BJ (cell line): ENCODE data around the gene TMOD2. TPM values are rescaled to one million over a fixed set of nuclear protein-coding genes. Genes with fewer than 3 reads are reported as not detected.

Experiments
- CTCF ChIA-PET: fragments of 350-600 bp; formaldehyde crosslinking; extraction: SDS; loops from one replicate; lab custom pipeline; 2021; ENCODE audit warnings: antibody characterized with exemption, inconsistent platforms; lab: Yijun Ruan, JAX
- POLR2A ChIA-PET: fragments of 300-600 bp; sonication (Branson Sonifier 250); formaldehyde crosslinking; extraction: SDS; loops from one replicate; lab custom pipeline; 2021; ENCODE audit warnings: antibody characterized with exemption; lab: Charles Lee
- DNase-seq: peaks from one replicate; pipeline ENCODE4 v3.0.0-alpha.2; 2011; ENCODE audit warnings: low read depth
- H3K27me3 ChIP-seq: 2 replicates; pipeline ENCODE4 v1.6.0; 2011; ENCODE audit warnings: low read length; ENCODE audit not compliant: control insufficient read depth, insufficient read depth
- H3K36me3 ChIP-seq: 2 replicates; pipeline ENCODE4 v1.5.1; 2011; ENCODE audit warnings: low read length; ENCODE audit not compliant: control insufficient read depth, insufficient read depth
- H3K4me3 ChIP-seq: 2 replicates; pipeline ENCODE4 v1.5.1; 2011; ENCODE audit warnings: low read depth, mild to moderate bottlenecking, control low read depth, low read length
- CTCF ChIP-seq: IDR thresholded peaks from 2 replicates; pipeline ENCODE4 v1.5.1; 2011; ENCODE audit warnings: low read depth, mild to moderate bottlenecking, control low read depth, inconsistent platforms, low read length, moderate library complexity; ENCODE audit not compliant: insufficient read depth
- polyA plus RNA-seq: library from polyadenylated mRNA; depleted of rRNA; stranded (reverse); fragments of >200 nt; gene quantifications from 2 replicates; pipeline ENCODE4 v1.2.3, GENCODE V29; 2011

TMOD2 gene
- polyA plus RNA-seq, 1 experiment = 1.1 TPM

GRCh38 chr15:51848811-51849210 lies 97.4 kb downstream of the TMOD2 start:
- CTCF ChIA-PET = no interaction called here
- no peak for TF ChIP-seq CTCF
- Histone ChIP-seq H3K4me3 (no peak overlapping the region), H3K36me3 (no peaks in the 10 kb centered on the region), H3K27me3 (no peaks in the 10 kb centered on the region)
- POLR2A ChIA-PET = no interaction called here
- DNase-seq = no peak

- ChIA-PET POLR2A (no interaction called here), CTCF (no interaction called here)
- H3K27me3 ChIP-seq = no peaks in the 10 kb centered on the region
- no peak for TF ChIP-seq CTCF
- no peaks in the 10 kb centered on the region for H3K36me3 ChIP-seq
- no peak for DNase-seq
- no peak overlapping the region for H3K4me3 ChIP-seq
Observed at GRCh38 chr15:51849860-51850259, 98.5 kb downstream of the TMOD2 start.

GRCh38 chr15:51853998-51854397 lies 102.6 kb downstream of the TMOD2 start:
- H3K36me3 ChIP-seq = no peaks in the 10 kb centered on the region
- H3K4me3 ChIP-seq = no peak overlapping the region
- no peak for TF ChIP-seq CTCF
- H3K27me3 ChIP-seq = no peaks in the 10 kb centered on the region
- ChIA-PET CTCF (interaction anchor here (1.4 kb wide), 1 partner anchor 9 kb away, joined by 3 read pairs; no protein-coding TSS in a partner anchor), POLR2A (interaction anchor here (0.6 kb wide), 1 partner anchor 26 kb away, joined by 6 read pairs; no protein-coding TSS in a partner anchor)
- DNase-seq = no peak

- ChIA-PET POLR2A (interaction anchor here (0.6 to 0.7 kb wide), 2 partner anchors 13 to 49 kb away, joined by 3 read pairs; no protein-coding TSS in a partner anchor), CTCF (interaction anchor here (1.1 to 1.5 kb wide), 2 partner anchors 33 to 79 kb away, joined by 4 to 5 read pairs; no protein-coding TSS in a partner anchor)
- no peak for TF ChIP-seq CTCF
- Histone ChIP-seq H3K4me3 (no peak overlapping the region), H3K27me3 (no peaks in the 10 kb centered on the region), H3K36me3 (peaks cover 2% of the 10 kb centered on the region)
- no peak for DNase-seq
Observed at GRCh38 chr15:51855612-51856011, 104.2 kb downstream of the TMOD2 start.

- no peak for DNase-seq
- TF ChIP-seq CTCF = no peak
- H3K36me3 ChIP-seq = peaks cover 2% of the 10 kb centered on the region
- H3K27me3 ChIP-seq = no peaks in the 10 kb centered on the region
- ChIA-PET CTCF (interaction anchor here (1.5 kb wide), 1 partner anchor 80 kb away, joined by 5 read pairs; no protein-coding TSS in a partner anchor), POLR2A (no interaction called here)
- no peak overlapping the region for H3K4me3 ChIP-seq
Observed at GRCh38 chr15:51856714-51857380, 105.5 kb downstream of the TMOD2 start.
